ENCODE results near the gene MARVELD1.
A peak's percentile ranks its signal among the peaks of the same experiment; 100 is the strongest.

MARVELD1 gene

DNA sequence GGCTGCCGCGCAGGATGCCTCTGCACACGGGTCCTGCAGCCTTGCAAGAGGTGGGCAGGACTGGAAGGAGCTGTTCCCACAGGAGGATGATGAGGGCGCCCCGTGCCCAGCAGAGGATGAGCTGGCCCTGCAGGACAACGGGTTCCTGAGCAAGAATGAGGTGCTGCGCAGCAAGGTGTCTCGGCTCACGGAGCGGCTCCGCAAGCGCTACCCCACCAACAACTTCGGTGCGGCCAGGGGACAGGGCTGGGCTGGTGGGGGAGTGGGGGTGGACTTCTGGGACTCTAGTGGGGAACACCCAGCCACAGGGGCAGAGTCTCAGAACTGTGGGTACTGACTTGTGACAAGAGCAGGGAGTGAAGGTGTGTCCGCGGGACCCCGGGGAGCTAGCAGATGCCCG, 39.4 kb downstream of the MARVELD1 start:
- no peak overlapping the region for H3K27ac ChIP-seq (ENCODE audit: insufficient read depth, low read length, poor library complexity, severe bottlenecking)
- no peak for DNase-seq
- no peaks in the 10 kb centered on the region for H3K9me3 ChIP-seq (ENCODE audit: control insufficient read depth, low read length)
- H3K4me1 ChIP-seq (ENCODE audit: control insufficient read depth, insufficient read depth, low read length, poor library complexity, severe bottlenecking): no peaks in the 10 kb centered on the region
- H3K27me3 ChIP-seq (replicated peaks; ENCODE audit: control insufficient read depth, insufficient read depth, low read length, poor library complexity, severe bottlenecking): no peaks in the 10 kb centered on the region
- peaks cover 97% of the 10 kb centered on the region for H3K36me3 ChIP-seq (ENCODE audit: control insufficient read depth, insufficient read depth, low read length)
- H3K4me3 ChIP-seq (ENCODE audit: insufficient read depth, low read depth, low read length, poor library complexity, severe bottlenecking): no peak overlapping the region

DNA sequence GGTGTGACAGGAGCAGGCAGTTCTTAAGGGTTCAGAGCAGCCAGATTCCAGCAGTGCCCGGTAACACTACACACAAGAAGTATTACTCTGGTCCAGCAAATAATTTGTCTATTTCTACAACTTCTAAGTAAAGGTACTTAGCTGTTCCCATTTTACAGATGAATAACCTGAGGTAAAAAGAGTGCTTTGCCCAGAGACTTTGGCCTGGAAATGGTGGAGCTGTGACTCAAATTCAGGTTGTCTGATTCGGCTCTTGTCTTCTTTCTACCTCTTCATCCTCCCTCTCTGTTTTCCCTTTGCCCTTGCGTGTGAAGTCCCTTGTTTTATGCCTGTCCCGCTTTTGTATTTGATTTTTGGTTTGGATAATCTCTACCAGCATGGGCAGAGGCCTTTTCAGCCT, 41.2 kb downstream of the MARVELD1 start:
- Histone ChIP-seq H3K36me3 (ENCODE audit: control insufficient read depth, insufficient read depth, low read length) (peaks cover 89% of the 10 kb centered on the region), H3K9me3 (ENCODE audit: control insufficient read depth, low read length) (no peaks in the 10 kb centered on the region), H3K4me3 (ENCODE audit: insufficient read depth, low read depth, low read length, poor library complexity, severe bottlenecking) (no peak overlapping the region), H3K27me3 (replicated peaks; ENCODE audit: control insufficient read depth, insufficient read depth, low read length, poor library complexity, severe bottlenecking) (no peaks in the 10 kb centered on the region), H3K4me1 (ENCODE audit: control insufficient read depth, insufficient read depth, low read length, poor library complexity, severe bottlenecking) (no peaks in the 10 kb centered on the region), H3K27ac (ENCODE audit: insufficient read depth, low read length, poor library complexity, severe bottlenecking) (no peak overlapping the region)
- DNase-seq: no peak

DNA sequence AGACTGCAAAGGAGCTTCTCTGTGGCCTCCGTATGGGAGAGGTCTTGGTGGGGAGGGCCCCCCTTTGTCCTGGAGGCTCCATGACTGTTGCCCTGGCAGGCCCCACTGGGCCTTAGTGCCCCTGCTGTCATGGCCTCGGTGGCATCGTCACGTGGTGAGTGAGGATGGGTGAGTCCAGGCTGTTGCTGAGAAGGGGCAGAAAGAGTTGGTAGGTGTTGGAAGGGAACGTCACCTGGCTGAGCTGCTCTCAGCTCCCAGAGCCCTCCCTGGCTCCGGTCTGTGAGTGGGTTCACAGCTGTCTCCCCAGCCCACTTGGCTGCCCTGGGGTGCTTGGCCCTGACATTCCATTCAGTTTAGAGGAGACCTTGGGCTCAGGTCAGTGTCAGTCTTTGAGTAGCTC, 42.2 kb downstream of the MARVELD1 start:
- Histone ChIP-seq H3K4me1 (ENCODE audit: control insufficient read depth, insufficient read depth, low read length, poor library complexity, severe bottlenecking) (no peaks in the 10 kb centered on the region), H3K9me3 (ENCODE audit: control insufficient read depth, low read length) (no peaks in the 10 kb centered on the region), H3K4me3 (ENCODE audit: insufficient read depth, low read depth, low read length, poor library complexity, severe bottlenecking) (no peak overlapping the region), H3K27me3 (replicated peaks; ENCODE audit: control insufficient read depth, insufficient read depth, low read length, poor library complexity, severe bottlenecking) (no peaks in the 10 kb centered on the region), H3K27ac (ENCODE audit: insufficient read depth, low read length, poor library complexity, severe bottlenecking) (no peak overlapping the region), H3K36me3 (ENCODE audit: control insufficient read depth, insufficient read depth, low read length) (peaks cover 88% of the 10 kb centered on the region)
- DNase-seq: no peak

DNA sequence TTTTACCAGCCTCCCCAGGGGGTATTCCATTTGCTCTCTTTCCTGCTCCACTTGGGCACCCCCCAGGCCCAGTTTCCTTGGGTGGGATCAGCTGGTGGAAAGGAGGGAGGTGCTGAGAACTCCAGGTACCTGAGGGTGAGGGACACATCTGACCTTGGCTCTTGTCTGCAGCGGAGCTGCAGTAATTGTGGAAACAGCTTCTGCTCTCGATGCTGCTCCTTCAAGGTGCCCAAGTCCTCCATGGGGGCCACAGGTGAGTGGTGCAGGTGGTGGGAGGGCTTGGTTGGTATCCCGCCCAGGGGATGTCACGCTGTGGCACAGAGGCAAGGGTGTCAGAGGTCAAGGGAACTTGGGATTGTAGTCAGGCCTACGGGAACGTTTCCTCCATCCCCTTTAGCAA, 43.9 kb downstream of the MARVELD1 start:
- Histone ChIP-seq H3K4me1 (ENCODE audit: control insufficient read depth, insufficient read depth, low read length, poor library complexity, severe bottlenecking) (no peaks in the 10 kb centered on the region), H3K36me3 (ENCODE audit: control insufficient read depth, insufficient read depth, low read length) (peaks cover 75% of the 10 kb centered on the region), H3K27me3 (replicated peaks; ENCODE audit: control insufficient read depth, insufficient read depth, low read length, poor library complexity, severe bottlenecking) (no peaks in the 10 kb centered on the region), H3K4me3 (ENCODE audit: insufficient read depth, low read depth, low read length, poor library complexity, severe bottlenecking) (no peak overlapping the region), H3K27ac (ENCODE audit: insufficient read depth, low read length, poor library complexity, severe bottlenecking) (no peak overlapping the region), H3K9me3 (ENCODE audit: control insufficient read depth, low read length) (no peaks in the 10 kb centered on the region)
- DNase-seq: no peak

DNA sequence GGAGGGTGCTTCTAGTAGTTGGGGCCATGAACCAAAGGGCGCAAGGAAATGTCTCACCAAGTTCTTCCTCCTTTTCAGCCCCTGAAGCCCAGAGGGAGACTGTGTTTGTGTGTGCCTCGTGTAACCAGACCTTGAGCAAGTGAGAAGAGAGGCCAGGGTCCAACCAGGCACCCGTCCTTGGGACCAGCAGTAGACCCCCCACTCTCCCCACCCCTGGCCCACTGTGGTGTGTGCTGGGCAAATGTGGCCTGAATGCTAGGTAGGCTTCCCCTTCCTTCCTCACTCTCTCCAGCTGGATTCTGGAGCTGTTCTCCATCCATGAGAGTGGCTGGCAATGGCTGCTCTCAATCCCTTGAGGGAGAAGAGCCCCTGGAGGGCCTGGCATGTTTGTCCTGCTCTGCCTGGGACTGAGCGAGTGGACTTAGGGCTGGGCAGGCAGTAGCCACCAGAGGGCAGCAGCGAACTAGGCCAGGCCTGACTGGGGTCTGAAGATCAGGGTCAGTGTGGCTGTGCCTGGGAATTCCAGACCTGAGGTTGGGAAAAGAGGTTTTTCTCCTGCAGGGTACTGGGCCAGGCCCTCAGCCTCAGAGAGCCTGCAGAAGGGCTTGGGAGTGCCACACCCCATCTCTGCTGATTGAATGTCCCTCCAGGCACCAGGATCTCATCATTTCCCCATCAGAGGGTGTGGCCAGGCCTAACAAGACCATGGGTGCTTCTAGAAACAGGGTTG, 45.8 kb downstream of the MARVELD1 start:
- Histone ChIP-seq H3K27me3 (replicated peaks; ENCODE audit: control insufficient read depth, insufficient read depth, low read length, poor library complexity, severe bottlenecking) (no peaks in the 10 kb centered on the region), H3K36me3 (ENCODE audit: control insufficient read depth, insufficient read depth, low read length) (peaks cover 58% of the 10 kb centered on the region), H3K9me3 (ENCODE audit: control insufficient read depth, low read length) (no peaks in the 10 kb centered on the region), H3K4me3 (ENCODE audit: insufficient read depth, low read depth, low read length, poor library complexity, severe bottlenecking) (no peak overlapping the region), H3K27ac (ENCODE audit: insufficient read depth, low read length, poor library complexity, severe bottlenecking) (no peak overlapping the region), H3K4me1 (ENCODE audit: control insufficient read depth, insufficient read depth, low read length, poor library complexity, severe bottlenecking) (no peaks in the 10 kb centered on the region)
- peak in 1 of 3 donors; percentile 14 for DNase-seq

DNA sequence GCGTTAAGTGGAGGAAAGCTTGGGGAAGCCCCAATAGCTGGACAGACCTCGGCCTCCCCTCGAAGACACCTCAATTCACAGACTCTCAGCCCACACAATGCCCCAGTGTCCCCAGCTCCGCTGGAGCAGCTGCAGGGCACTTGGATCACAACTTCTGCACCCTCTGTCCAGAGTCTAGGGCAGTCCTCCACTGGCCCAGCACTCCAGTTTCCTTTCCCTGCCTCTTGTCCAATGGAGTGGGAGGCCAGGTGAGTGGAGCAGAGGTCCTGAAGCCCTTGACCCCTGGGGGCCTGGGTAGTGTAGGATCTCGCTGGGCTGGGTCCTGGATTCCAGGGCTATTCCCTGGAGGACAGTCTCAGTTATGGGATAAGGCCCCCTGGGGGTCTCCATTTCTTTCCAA, 46.4 kb downstream of the MARVELD1 start:
- no peaks in the 10 kb centered on the region for H3K4me1 ChIP-seq (ENCODE audit: control insufficient read depth, insufficient read depth, low read length, poor library complexity, severe bottlenecking)
- no peak for DNase-seq

DNA sequence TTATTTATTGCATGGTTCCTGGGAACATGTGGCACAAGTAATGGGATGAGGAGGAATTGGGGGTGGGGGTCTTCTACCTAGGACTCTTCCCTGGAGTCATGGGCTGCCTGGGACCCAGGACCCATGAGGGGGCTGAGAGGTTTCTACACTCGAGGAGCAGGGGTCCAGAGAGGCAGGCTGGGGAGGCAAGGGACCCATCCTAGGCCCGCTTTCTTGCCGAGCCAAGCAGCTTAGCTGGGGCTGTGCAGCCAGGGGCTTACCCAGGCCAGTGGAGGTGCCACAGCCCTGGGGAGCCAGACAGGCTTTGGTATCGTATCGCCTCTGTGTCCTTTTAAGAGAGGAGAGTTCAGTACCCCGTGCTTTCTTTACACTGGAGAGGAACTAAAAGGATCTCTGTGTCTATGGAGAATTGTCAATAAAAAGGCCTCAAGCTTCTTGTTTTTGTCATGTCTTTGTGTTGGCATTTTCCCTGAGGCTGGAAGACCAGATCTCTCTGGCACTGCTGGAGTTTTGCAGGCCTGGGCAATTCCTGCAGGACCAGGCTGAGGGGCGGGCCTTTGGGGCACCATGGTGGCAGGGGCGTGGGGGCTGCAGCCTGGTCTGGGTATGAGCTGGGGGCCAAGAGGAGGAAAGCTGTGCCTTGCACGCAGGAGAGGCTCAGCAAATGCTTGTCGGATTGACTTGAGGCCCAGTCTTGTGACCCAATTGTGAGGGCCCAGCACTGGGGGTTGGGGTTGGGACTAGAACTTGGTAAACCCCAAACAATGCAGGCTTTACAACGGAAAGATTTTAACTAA, 47.1 kb downstream of the MARVELD1 start:
- Histone ChIP-seq H3K27ac (ENCODE audit: insufficient read depth, low read length, poor library complexity, severe bottlenecking) (no peak overlapping the region), H3K36me3 (ENCODE audit: control insufficient read depth, insufficient read depth, low read length) (peaks cover 45% of the 10 kb centered on the region), H3K4me3 (ENCODE audit: insufficient read depth, low read depth, low read length, poor library complexity, severe bottlenecking) (no peak overlapping the region)

More for the DNA sequence above, 46.4 kb downstream of the MARVELD1 start:
- Histone ChIP-seq H3K9me3 (ENCODE audit: control insufficient read depth, low read length) (no peaks in the 10 kb centered on the region), H3K4me3 (ENCODE audit: insufficient read depth, low read depth, low read length, poor library complexity, severe bottlenecking) (no peak overlapping the region), H3K27ac (ENCODE audit: insufficient read depth, low read length, poor library complexity, severe bottlenecking) (no peak overlapping the region), H3K36me3 (ENCODE audit: control insufficient read depth, insufficient read depth, low read length) (peaks cover 52% of the 10 kb centered on the region), H3K27me3 (replicated peaks; ENCODE audit: control insufficient read depth, insufficient read depth, low read length, poor library complexity, severe bottlenecking) (no peaks in the 10 kb centered on the region)

DNA sequence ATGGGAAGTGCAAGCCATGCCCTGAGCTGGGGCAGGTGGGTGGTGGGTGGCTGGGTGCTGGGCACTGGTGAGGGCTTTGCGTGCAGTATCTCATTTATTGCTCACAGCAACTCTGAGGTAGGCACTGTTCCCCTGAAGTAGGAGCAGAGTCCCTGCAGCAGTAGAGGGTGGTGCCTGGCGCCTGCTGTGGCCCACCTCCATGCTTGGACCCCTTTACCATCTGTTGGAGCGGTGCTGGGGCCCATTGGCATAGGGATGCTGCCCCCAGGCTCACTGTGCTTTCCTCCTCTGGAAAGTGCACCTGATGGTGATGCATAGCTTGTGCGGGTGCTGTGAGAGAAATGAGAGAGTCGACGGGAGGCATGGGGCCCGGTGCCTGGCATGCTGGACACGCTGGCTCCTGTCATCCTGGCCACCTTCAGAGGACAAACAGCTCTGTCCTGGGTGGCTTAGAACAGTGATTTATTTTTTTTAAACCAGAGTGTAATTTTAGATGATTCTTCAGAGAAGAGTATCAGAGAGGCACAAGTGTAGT, 47.9 kb downstream of the MARVELD1 start:
- DNase-seq: no peak
- Histone ChIP-seq H3K36me3 (ENCODE audit: control insufficient read depth, insufficient read depth, low read length) (peaks cover 37% of the 10 kb centered on the region), H3K27ac (ENCODE audit: insufficient read depth, low read length, poor library complexity, severe bottlenecking) (no peak overlapping the region), H3K9me3 (ENCODE audit: control insufficient read depth, low read length) (no peaks in the 10 kb centered on the region), H3K4me1 (ENCODE audit: control insufficient read depth, insufficient read depth, low read length, poor library complexity, severe bottlenecking) (no peaks in the 10 kb centered on the region), H3K27me3 (replicated peaks; ENCODE audit: control insufficient read depth, insufficient read depth, low read length, poor library complexity, severe bottlenecking) (no peaks in the 10 kb centered on the region), H3K4me3 (ENCODE audit: insufficient read depth, low read depth, low read length, poor library complexity, severe bottlenecking) (no peak overlapping the region)

More for the DNA sequence above, 47.1 kb downstream of the MARVELD1 start:
- Histone ChIP-seq H3K4me1 (ENCODE audit: control insufficient read depth, insufficient read depth, low read length, poor library complexity, severe bottlenecking) (no peaks in the 10 kb centered on the region), H3K27me3 (replicated peaks; ENCODE audit: control insufficient read depth, insufficient read depth, low read length, poor library complexity, severe bottlenecking) (no peaks in the 10 kb centered on the region), H3K9me3 (ENCODE audit: control insufficient read depth, low read length) (no peaks in the 10 kb centered on the region)
- no peak for DNase-seq

DNA sequence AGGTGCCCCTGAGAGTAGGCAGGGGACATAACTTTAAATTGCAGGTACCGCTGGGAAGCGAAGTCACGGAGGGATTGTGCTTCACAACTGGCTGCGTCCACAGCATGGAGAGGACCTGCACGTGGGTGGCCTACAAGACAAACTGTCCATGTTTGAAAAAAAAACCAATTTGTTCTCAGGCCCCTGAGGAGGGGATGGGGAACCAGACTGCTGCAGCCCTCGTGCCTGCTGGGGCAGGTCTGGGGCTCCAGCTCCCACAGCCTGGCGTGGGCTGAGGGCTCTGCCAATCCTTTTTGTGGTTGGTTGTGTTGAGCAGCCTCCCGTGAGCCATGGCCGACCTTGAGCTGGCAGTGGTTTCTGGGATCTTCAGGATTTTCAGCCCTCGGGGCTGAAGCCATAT, 48.5 kb downstream of the MARVELD1 start:
- no peak overlapping the region for H3K4me3 ChIP-seq (ENCODE audit: insufficient read depth, low read depth, low read length, poor library complexity, severe bottlenecking)
- no peak overlapping the region for H3K27ac ChIP-seq (ENCODE audit: insufficient read depth, low read length, poor library complexity, severe bottlenecking)
- peaks cover 31% of the 10 kb centered on the region for H3K36me3 ChIP-seq (ENCODE audit: control insufficient read depth, insufficient read depth, low read length)
- no peaks in the 10 kb centered on the region for H3K27me3 ChIP-seq (replicated peaks; ENCODE audit: control insufficient read depth, insufficient read depth, low read length, poor library complexity, severe bottlenecking)
- H3K9me3 ChIP-seq (ENCODE audit: control insufficient read depth, low read length): no peaks in the 10 kb centered on the region
- DNase-seq: no peak
- H3K4me1 ChIP-seq (ENCODE audit: control insufficient read depth, insufficient read depth, low read length, poor library complexity, severe bottlenecking): no peaks in the 10 kb centered on the region

DNA sequence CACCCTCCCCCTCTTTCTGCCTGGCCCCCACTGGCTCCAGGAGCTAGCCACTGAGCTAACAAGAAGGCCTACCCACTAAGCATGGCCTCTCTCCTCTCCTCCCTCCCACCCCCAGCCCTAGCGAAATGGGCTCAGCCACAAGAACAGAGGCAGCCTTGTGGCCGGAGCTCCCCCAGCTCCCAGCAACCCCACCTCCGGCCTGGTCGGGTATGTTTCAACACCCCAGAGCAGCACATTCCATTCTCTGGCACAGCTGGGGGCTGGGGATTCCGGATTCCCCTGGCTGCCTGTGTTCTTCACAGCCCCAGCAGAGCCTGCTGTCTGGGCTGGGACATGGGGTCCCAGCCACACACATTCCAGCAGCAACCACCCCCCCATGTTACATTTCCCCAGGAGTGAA, 49.3 kb downstream of the MARVELD1 start:
- H3K27me3 ChIP-seq (replicated peaks; ENCODE audit: control insufficient read depth, insufficient read depth, low read length, poor library complexity, severe bottlenecking): no peaks in the 10 kb centered on the region
- H3K4me1 ChIP-seq (ENCODE audit: control insufficient read depth, insufficient read depth, low read length, poor library complexity, severe bottlenecking): no peaks in the 10 kb centered on the region
- no peaks in the 10 kb centered on the region for H3K9me3 ChIP-seq (ENCODE audit: control insufficient read depth, low read length)
- H3K27ac ChIP-seq (ENCODE audit: insufficient read depth, low read length, poor library complexity, severe bottlenecking): no peak overlapping the region
- no peak overlapping the region for H3K4me3 ChIP-seq (ENCODE audit: insufficient read depth, low read depth, low read length, poor library complexity, severe bottlenecking)
- DNase-seq: no peak
- H3K36me3 ChIP-seq (ENCODE audit: control insufficient read depth, insufficient read depth, low read length): peaks cover 23% of the 10 kb centered on the region

All from effector memory CD4-positive, alpha-beta T cell (primary cell).